ENCODE results near the gene RXRA. TPM values are rescaled to one million over a fixed set of nuclear protein-coding genes. Genes with fewer than 3 reads are reported as not detected.

The RXRA gene
- total RNA-seq, 1 experiment from 2014 or later = 14.1 TPM

GRCh38 chr9:134367061-134367460 is 40.8 kb downstream of the RXRA start:
- no peak for DNase-seq (ENCODE audit: low read depth)

- DNase-seq (ENCODE audit: low read depth) = no peak
Measured at GRCh38 chr9:134367791-134368490, 41.7 kb downstream of the RXRA start.

DNA sequence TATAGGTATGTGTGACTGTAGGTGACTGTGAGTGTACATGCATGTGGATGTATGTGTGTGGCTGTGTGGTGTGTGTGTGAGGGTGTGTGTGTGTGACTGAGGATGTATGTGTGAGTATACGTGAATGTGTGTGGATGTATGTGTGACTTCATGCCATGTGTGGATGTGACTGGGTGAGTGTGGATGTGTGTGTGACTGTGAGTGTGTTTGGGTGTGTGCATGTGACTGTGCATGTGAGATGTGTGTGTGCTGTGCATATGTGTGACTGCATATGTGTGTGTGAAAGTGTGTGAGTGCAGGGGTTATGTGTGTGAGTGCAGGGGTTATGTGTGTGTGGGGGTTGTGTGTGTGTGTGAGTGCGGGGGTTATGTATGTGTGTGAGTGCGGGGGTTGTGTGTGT is 42.3 kb downstream of the RXRA start:
- DNase-seq (ENCODE audit: low read depth) = no peak

GRCh38 chr9:134369416-134370212 is 43.4 kb downstream of the RXRA start:
- DNase-seq (ENCODE audit: low read depth) = no peak

GRCh38 chr9:134370213-134370492 is 43.9 kb downstream of the RXRA start:
- no peak for DNase-seq (ENCODE audit: low read depth)

- no peak for DNase-seq (ENCODE audit: low read depth)
Measured at GRCh38 chr9:134370638-134371037, 44.4 kb downstream of the RXRA start.

DNA sequence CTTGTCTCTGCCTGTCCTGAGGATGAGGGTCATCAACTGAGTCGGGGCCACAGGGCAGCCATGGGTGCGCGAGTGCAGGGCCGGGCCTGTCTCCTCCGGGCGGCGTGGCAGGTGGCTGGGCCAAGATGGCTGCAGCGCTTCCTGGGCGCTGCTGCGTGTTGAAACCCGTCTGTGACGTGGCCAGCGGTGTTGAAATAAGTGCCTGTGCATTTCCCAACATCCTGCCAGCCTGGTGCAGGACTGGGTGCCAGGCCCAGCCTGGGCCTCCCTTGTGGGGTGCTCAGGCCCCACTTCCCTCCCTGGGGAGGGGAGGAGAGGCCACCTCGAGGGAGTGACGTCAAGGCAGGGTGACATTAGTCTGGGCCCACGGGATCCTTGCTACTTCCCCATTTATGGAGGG is 45.5 kb downstream of the RXRA start:
- DNase-seq (ENCODE audit: low read depth) = no peak

DNA sequence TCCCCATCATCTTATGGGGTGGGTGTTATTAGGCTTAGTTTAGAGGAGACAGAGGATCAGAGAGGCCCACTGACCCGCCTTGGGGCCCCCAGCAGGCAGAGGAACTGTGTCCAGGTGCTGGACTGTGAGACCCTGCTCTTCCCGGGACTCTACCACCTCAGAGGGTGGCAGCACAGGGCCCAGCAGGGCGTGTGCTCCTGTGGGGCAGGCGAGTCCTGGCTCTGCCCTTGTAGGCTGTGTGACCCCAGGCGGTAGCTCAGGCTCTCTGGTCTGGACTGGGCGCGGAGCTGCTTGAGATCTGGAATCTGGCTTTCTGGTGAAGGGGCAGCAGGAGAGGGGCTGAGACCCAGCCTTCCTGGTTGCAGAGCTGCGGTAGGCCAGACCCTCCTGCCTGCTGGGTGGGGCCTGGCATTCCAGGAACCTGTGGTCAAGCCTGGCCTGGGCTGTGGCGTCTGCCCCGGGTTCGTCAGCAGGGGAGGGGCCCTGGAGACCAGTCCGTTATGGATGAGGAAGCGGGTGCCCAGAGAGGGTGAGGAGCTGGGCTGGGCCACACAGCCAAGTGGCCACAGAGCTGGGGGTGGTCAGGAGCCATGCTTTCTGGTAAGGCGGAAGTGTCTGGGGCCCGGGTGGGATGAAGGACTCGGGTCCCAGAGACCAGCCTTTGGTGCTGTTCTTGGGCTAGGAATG is 46.5 kb downstream of the RXRA start:
- DNase-seq (ENCODE audit: low read depth) = peak; percentile 55

DNA sequence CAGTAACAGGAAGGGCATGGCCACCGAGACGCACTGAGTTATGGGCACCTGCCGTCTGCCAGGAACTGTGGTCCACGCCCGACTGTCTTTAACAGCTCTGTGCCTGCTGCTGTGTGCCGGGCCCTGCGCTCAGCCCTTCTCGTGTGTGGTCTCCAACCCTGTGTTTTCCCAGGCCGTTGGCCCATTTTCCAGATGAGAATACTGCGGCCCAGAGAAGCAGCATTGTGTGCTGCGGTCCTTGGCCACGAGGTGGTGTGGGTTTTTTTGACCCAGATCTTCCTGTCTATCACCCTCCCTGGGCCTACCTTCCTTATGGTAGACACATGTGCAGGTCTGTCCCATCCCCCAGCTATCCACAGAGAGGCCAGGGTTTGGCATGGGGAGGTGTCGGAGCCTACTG is 47.0 kb downstream of the RXRA start:
- DNase-seq (ENCODE audit: low read depth) = no peak

- no peak for DNase-seq (ENCODE audit: low read depth)
Measured at GRCh38 chr9:134373953-134374300, 47.7 kb downstream of the RXRA start.

DNA sequence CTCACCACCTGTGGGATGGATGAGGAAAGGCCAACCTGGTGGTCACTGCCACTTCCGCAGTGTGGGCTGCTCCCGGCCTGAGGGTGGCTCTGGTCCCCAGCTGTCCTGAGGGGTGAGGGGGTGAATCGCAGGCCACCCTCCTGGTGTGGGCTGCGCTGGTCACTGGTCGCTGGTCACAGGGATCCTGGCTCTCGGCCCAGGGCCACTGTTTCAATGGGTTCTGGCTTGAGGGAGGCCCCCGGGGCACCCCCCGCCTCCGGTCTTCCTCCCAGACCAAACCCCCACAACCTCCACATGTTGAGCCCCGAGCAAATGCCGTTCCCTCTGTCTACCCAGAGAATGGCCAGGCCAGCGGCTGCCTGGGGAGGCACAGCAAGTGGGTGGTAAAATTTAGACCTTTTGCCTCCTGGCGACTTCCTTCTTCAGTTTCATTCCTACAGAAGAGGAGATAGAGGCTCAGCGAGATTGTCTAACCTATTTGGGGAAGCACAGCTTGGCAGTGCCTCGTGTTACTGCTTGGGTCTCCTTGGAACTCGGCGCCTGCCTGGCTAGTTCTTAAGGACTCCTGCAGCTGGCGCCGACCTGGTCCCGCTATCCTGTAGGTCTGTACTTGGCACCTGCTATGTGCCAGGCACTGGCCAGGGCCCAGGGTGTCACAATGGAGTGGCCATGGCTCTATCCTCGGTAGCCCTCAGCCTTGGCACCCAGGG is 48.2 kb downstream of the RXRA start:
- DNase-seq (ENCODE audit: low read depth) = no peak

- DNase-seq (ENCODE audit: low read depth) = no peak
Measured at GRCh38 chr9:134375011-134375390, 48.7 kb downstream of the RXRA start.

DNA sequence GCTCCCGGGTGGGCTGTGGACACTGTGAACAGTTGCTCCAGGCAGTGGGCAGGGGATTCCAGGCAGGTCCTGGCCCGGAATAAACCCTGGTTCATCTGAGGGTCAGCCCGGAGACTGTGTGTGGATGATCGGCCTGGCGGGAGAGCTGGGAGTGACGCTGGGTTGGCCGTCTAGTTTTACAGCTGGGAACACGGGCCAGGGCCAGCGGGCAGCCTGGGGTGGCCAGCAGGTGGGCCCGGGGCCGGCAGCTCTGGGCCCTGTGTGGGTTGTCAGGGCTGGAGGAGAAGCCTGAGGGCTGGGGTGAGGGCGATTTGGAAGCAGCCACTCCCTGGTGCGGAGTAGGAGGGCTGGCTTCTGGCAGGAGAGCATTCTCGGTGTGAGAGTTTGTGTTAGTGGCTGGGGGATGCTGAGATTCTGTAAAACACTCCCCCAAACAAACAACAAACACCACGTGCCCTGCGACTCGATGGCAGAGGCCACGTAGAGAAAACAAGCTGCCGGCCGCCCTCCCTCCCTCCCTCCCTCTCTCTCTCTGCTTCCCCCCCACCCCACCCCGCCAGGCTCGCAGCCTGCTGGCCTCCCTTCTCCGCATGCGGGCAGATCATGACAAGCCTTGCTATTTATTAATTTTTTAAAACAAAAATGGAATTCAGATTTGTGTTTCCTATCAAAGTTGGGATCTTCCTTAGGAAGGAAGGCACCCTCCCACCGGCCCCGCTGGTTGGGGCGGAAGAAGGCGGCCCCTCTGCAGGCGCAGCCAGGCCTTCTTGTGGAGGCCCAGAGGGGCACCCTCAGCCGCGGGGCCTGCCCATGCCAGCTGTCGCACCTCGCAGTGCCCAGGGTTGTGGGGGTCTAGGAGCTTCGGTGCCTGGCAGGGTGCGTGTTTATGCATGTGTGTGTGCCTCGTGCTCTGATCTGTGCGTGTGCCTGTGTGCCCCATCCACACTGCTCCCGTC is 49.5 kb downstream of the RXRA start:
- DNase-seq (ENCODE audit: low read depth) = no peak

DNA sequence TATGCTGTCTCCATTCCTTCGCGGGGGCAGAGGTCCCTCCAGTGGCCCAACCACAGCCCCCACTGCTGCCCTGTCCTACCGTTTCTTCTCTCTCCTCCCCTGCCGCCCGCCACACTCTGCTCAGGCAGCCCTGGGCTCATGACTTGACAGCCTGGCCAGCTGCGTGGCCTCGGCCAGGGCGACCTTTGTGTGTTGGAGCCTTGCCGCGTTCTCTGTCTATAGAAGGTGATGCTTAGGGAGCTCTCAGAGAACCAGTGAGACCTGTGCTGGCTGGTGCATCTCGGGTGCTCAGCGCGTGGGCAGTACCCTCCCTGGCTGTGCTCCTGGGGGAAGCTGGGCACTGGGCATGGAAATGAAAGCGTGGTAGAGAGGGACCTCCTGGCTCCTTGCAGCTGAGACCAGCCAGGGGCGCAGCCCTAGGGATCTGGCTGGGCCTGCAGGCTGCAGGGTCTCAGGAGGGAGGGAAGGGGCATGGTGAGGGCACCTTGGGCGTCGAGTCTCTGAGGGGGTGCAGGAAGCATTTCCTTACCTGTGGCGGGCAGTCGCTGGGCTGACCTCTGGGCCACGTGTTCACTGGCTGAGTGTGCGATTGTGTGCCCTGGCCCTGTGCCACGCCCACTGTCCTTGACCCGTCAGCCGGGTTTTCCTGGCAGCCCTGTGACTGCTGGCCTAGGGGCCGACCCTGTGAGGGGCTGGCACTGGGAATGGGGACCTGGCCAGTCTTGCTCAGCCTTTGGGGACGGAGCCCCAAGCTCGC is 50.3 kb downstream of the RXRA start:
- no peak for DNase-seq (ENCODE audit: low read depth)

GRCh38 chr9:134377143-134377484 is 50.9 kb downstream of the RXRA start:
- DNase-seq (ENCODE audit: low read depth) = no peak

DNA sequence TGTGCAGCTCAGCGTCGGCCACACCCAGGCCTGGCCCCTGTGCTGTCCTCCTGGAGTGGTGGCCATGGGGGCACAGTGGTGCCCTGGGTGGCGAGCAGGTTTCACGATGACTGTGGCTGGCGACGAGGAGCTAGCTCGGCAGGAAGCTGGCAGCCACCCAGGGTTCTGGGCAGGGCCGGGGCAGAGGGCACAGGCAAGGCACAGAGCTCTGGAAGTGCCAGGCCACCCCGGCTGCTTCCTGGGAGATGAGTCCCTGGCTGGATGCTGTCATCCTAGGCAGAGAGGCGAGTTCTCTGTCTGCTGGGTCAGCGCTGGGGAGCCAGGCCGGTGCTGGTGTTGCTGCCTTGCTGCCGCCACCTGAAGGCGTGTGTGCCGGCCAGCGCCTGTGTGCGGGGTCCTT is 51.7 kb downstream of the RXRA start:
- peak; percentile 59 for DNase-seq (ENCODE audit: low read depth)

DNA sequence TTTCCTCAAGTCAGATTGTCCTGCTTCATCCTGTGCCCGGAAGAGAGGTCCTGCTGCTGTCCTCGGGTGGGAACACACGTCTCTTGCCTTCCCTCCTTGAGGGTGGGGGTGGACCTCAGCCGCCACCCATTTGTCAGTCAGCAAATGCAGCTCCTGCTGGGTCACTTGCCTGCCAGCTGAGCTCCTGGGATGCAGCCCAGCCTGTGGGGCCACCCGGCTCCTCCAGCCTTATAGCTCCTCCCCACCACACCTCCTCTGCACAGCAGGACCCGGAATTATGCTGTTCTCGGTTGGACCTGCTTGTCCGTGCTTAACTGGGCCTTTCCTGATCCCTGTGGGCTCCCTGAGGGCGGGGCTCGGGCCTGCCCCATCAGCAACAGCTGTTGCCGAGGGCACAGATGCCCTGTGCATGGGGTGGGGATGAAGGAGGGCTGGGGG is 52.7 kb downstream of the RXRA start:
- DNase-seq (ENCODE audit: low read depth) = peak; percentile 88

DNA sequence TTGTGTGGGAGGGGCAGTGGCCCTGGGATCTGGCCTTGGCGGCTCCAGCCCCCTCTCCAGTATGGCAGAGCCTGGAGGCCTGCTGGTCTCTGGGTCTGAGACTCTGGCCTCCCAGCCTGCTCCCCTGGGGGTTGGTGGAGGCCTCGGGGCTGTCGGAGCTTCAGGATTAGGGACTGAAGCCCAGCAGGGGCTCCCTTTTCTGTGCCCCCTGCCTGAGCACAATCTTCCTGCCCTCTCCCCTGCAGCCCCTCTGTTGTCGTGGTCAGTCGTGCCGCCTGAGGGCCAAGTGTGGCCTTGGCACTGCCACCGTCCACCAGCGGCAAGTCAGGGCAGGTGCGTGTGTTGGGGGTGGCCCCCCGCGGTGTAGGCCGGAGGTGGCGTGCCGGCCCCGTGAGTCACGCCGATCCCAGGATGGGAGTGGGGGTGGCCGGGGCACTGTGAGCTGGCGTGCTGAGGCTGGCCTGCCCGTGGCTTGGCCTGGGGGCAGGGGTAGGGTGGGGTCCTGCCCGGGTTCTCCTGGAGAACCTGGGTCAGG is 53.6 kb downstream of the RXRA start:
- DNase-seq (ENCODE audit: low read depth) = peak; percentile 97

DNA sequence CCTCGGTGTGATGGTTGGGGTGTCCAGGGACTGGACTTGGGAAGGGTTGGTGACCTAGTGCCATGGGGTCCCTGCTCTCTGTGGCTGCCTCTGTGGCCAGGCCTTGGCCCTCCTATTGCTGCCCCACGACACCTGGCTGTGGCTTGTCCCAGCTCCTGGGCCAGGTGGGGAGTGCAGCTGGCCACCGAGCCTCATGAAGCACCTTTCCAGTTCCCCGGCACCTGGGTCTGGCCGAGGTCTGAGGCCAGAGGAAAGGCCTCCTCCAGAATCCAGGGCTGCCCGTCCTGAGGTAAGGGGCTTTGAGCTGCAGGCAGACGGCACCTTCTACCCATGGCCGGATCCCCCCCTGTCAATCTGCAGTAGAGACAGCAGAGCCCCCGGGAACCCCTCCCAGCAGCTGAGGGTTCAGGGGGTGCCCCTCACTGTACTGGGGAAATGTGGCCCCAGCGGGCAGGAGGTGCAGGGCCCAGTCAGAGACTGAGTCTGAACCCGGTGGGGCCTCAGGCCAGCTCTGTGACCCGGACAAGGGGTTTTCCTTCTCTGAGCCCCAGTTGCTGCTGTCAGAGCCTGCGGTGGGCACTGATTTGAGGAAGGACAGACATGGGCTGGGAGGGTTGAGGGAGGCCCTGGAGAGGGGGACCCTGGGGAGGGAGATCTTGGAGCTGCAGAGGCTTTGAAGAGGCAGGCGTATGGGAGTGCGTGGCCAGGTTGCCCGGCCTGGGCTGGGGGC is 54.5 kb downstream of the RXRA start:
- no peak for DNase-seq (ENCODE audit: low read depth)

GRCh38 chr9:134381272-134381661 is 55.0 kb downstream of the RXRA start:
- no peak for DNase-seq (ENCODE audit: low read depth)

Measured in Daoy (cell line).